HL-60 (cell line): ENCODE results near the gene SIGLEC12.
A peak's percentile ranks its signal among the peaks of the same experiment; 100 is the strongest.

ENCODE experiments used
- POLR2AphosphoS5 ChIP-seq: IDR thresholded peaks from 2 replicates; pipeline ENCODE4 v1.6.1; 2012; ENCODE audit warnings: low read depth
- TF ChIP-seq, protein P1 (sequence below): IDR thresholded peaks from one replicate; pipeline ENCODE4 v1.5.1; 2011; ENCODE audit warnings: low read length, control low read depth, inconsistent platforms; ENCODE audit not compliant: insufficient read depth
- TF ChIP-seq, protein P2 (sequence below): IDR thresholded peaks from 2 replicates; pipeline ENCODE4 v1.6.1; 2012; ENCODE audit warnings: low read depth; ENCODE audit not compliant: insufficient replicate concordance

DNA sequence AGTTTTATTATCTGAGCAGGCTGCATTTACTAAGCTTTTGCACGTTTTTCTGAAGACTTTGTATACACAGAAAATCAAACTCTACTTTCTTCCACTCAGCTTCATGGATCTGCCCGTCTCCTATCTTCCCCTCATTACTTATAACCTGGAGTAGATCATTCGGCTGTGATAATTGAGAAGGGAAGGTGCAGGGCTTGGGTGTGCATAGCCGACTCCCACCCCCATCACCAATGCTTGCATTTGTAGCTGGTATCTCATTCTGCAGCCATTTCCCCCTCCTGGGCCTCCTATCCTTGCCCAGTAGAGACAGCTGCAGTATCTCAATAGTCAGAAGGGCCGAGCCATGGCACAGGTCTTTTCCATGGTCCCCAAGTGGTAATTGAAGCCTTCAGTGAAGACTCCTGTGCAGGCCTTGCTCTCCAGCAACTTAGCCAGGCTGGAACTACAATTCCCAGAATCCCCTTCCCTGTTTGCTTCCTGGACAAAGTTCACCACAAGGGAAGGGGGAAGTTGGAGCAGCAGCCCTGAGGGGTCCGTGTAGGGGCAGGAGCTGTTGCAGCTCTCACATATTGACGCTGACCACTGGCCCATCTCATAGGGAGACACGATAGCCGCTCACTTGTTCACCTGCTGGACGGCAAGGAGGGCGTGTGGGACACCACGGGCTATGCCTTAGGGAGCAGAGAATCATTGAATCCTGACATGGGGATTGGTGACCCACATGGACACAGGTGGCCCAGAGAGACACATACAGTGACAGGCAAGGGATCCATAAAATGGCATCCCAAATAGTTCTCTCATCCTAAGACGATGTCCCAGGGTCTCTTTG, 41.2 kb downstream of the SIGLEC12 start:
- TF ChIP-seq, protein P1, sequence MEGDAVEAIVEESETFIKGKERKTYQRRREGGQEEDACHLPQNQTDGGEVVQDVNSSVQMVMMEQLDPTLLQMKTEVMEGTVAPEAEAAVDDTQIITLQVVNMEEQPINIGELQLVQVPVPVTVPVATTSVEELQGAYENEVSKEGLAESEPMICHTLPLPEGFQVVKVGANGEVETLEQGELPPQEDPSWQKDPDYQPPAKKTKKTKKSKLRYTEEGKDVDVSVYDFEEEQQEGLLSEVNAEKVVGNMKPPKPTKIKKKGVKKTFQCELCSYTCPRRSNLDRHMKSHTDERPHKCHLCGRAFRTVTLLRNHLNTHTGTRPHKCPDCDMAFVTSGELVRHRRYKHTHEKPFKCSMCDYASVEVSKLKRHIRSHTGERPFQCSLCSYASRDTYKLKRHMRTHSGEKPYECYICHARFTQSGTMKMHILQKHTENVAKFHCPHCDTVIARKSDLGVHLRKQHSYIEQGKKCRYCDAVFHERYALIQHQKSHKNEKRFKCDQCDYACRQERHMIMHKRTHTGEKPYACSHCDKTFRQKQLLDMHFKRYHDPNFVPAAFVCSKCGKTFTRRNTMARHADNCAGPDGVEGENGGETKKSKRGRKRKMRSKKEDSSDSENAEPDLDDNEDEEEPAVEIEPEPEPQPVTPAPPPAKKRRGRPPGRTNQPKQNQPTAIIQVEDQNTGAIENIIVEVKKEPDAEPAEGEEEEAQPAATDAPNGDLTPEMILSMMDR: no peak
- TF ChIP-seq, protein P2, sequence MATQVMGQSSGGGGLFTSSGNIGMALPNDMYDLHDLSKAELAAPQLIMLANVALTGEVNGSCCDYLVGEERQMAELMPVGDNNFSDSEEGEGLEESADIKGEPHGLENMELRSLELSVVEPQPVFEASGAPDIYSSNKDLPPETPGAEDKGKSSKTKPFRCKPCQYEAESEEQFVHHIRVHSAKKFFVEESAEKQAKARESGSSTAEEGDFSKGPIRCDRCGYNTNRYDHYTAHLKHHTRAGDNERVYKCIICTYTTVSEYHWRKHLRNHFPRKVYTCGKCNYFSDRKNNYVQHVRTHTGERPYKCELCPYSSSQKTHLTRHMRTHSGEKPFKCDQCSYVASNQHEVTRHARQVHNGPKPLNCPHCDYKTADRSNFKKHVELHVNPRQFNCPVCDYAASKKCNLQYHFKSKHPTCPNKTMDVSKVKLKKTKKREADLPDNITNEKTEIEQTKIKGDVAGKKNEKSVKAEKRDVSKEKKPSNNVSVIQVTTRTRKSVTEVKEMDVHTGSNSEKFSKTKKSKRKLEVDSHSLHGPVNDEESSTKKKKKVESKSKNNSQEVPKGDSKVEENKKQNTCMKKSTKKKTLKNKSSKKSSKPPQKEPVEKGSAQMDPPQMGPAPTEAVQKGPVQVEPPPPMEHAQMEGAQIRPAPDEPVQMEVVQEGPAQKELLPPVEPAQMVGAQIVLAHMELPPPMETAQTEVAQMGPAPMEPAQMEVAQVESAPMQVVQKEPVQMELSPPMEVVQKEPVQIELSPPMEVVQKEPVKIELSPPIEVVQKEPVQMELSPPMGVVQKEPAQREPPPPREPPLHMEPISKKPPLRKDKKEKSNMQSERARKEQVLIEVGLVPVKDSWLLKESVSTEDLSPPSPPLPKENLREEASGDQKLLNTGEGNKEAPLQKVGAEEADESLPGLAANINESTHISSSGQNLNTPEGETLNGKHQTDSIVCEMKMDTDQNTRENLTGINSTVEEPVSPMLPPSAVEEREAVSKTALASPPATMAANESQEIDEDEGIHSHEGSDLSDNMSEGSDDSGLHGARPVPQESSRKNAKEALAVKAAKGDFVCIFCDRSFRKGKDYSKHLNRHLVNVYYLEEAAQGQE: no peak
- TF ChIP-seq POLR2AphosphoS5: 0 out of 2 replicates have a peak, but pooled peaks have one; percentile 63
